Measurements from ENCODE around the gene TM6SF1.
"Not testable (repeated sequence)": the region's sequence is repeated elsewhere in the genome, so short reads cannot be mapped to it uniquely, and the experiment has no call there.

The TM6SF1 gene

DNA sequence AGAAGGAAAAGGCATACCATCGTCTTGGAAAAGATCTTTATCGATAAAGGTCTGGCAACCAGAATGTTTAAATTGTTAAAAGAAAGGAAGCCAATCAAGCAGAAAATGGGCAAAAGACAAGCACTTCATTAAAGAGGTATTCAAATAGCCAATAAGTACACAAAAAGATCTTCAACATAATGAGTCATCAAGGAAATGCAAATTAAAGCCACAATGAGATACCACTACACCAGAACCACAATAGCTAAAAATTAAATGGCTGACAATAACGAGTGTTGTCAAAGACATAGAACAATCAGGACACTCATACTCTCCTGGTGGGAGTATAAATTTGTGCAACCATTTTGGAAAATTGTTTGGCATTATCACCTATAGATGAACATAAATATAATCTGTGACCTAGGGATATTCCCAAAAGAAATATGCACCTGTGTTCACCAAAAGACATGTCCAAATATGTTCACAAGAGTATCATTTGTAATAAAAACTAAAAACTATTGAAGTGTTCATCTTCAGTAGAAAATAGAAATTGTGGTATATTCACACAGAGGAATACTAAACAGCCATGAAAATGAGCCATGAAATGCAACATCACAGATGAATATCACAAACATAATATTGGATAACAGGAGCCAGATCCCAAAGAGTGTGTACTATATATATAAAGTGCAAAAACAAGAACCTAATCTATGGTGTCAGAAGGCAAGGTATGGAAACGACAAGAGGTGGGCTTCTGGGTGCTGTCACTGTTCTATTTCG lies 26.0 kb upstream of the TM6SF1 start:
- no peak for ATAC-seq
- Mint-ChIP-seq H3K4me3 (no peak overlapping the region), H3K27ac (no peak overlapping the region), H3K27me3 (peaks cover 59% of the 10 kb centered on the region), H3K9me3 (peaks cover 3% of the 10 kb centered on the region), H3K4me1 (no peaks in the 10 kb centered on the region), H3K36me3 (no peaks in the 10 kb centered on the region)

DNA sequence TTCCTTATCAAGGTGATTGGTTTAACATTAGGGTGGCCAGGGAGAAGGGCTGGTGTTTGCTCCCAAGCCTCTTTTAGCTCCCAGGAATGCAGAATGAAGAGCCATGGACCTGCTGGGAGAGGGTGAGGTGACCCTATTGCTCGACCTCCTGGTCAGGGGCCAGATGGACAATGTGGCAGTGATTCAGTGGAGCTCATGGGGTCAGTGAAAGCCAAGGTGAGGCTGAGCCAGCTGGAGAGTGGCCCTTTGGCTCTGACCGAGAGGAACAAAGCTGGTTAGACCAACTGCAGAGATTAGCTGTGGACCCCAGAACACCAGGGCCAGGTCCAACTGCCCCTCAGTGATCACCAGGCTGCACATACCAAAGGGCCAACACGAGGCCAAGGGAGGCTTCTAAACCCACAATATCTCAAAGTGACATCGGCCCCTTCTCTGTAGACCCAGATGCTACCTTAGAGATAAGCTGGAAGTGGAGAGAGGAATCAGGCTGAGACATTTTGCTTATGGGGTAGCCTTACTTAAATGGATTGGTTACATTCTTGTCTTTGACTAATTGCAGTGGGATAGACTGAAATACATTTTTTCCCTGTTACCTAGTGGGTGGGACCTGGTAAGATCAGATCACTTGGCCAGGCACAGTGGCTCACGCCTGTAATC lies 24.6 kb upstream of the TM6SF1 start:
- Mint-ChIP-seq H3K4me3 (no peak overlapping the region), H3K4me1 (no peaks in the 10 kb centered on the region), H3K27me3 (peaks cover 53% of the 10 kb centered on the region), H3K9me3 (peaks cover 3% of the 10 kb centered on the region), H3K27ac (no peak overlapping the region), H3K36me3 (no peaks in the 10 kb centered on the region)
- ATAC-seq = no peak

DNA sequence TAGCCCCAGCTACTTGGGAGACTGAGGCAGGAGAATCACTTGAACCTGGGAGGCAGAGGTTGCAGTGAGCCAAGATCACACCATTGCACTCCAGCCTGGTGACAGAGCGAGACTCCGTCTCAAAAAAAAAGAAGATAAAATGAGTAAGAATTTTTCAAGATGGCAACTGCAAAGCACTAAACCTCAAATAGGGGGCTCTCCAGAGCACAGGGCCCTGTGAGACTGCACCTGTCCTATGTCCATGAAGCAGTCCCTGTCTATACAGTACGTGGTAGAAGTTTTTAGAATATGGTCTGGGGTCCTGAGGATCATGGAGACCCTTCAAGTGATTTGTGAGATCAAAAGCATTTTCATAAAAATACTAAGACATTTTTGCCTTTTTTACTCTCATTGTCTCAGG lies 22.0 kb upstream of the TM6SF1 start:
- H3K4me1 Mint-ChIP-seq, H3K9me3 Mint-ChIP-seq, ATAC-seq, H3K27ac Mint-ChIP-seq, H3K36me3 Mint-ChIP-seq, H3K4me3 Mint-ChIP-seq: not testable (repeated sequence)
- peaks cover 39% of the 10 kb centered on the region for H3K27me3 Mint-ChIP-seq

DNA sequence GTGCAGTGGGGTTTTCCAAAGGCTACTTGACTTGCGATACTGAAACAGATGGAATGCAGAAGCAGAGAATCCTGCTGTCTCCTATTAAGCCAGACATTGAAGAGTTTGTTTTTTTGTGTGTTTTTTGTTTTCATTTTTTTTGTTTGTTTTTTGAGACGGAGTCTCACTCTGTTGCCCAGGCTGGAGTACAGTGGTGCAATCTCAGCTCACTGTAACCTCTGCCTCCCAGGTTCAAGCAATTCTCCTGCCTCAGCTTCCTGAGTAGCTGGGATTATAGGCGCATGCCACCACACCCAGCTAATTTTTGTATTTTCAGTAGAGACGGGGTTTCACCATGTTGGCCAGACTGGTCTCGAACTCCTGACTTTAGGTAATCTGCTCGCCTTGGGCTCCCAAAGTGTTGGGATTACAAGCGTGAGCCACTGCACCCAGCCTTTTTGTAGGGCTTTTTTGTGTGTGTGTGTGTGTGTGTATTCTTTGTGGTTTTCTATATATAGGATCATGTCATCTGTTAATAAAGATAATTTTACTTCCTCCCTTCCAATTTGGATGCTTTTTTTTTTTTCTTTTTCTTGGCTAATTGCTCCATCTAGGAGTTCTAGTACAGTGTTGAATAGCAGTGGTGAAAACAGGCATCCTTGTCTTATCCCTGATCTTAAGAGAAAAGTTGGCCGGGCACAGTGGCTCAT lies 21.4 kb upstream of the TM6SF1 start:
- not testable (repeated sequence) for H3K27ac Mint-ChIP-seq, H3K36me3 Mint-ChIP-seq, H3K4me1 Mint-ChIP-seq, ATAC-seq, H3K9me3 Mint-ChIP-seq, H3K4me3 Mint-ChIP-seq
- peaks cover 37% of the 10 kb centered on the region for H3K27me3 Mint-ChIP-seq

DNA sequence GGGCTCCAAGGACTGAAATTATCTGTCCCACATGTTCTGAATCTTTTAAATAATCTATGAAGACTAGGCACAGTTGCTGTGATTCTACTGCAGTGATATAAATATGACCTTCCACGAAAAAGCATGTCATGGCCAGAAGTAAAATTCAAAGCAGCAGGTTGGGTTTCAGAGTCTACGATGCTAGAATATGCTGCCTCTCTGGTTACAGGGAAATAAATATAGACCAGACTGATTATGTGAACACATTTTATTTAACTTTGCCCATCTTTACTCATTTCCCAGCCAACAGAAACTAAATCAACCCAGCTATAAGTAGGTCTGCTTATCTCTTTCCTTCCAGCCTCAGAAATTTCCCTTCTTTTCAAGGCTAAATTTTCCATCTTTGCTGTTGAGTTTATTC lies 19.9 kb upstream of the TM6SF1 start:
- Mint-ChIP-seq H3K4me3 (no peak overlapping the region), H3K27ac (no peak overlapping the region), H3K4me1 (peaks cover 8% of the 10 kb centered on the region), H3K9me3 (peaks cover 5% of the 10 kb centered on the region), H3K36me3 (peaks cover 5% of the 10 kb centered on the region), H3K27me3 (peaks cover 24% of the 10 kb centered on the region)
- no peak for ATAC-seq

DNA sequence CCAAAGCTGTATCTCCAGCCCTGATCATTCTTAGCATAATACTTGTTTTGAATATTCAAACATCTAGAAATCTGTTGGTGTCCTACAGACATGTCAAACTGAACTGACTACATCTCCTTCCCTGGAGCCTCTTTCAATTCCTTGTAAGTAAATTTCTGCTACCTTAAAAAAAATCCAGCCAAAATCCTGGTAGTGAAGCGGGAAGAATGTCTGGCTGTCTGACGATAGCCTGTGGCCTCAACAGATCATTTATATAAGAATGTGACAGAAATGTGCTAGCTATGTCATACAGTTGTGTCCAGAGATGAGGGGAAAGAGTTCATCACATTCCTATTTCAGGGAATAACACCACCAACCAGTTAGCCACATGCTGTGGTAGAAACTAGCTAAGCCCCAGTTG lies 18.6 kb upstream of the TM6SF1 start:
- Mint-ChIP-seq H3K4me3 (no peak overlapping the region), H3K27me3 (peaks cover 19% of the 10 kb centered on the region), H3K9me3 (peaks cover 5% of the 10 kb centered on the region), H3K36me3 (peaks cover 5% of the 10 kb centered on the region), H3K4me1 (peaks cover 10% of the 10 kb centered on the region), H3K27ac (no peak overlapping the region)
- ATAC-seq = no peak

DNA sequence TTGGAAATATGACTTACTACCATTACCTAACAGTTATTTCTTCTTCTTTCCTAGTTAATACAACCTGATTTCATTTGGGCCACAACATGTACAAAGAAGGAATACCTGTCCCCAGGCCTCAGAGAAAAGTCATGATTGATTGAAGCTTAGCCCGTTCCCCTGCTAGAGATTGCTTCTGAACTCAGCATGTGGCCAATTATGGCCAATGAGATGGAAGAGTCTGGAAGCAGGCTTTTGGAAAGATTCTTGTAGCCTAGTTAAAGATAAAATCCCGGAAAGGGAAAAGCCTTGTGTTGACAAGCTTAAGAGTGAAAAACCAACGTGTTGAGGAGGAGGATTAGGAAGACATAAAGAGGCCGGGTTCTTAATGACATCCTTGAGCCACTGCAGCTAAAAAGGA lies 17.0 kb upstream of the TM6SF1 start:
- Mint-ChIP-seq H3K36me3 (peaks cover 5% of the 10 kb centered on the region), H3K4me3 (no peak overlapping the region), H3K4me1 (peaks cover 10% of the 10 kb centered on the region), H3K9me3 (peaks cover 5% of the 10 kb centered on the region), H3K27me3 (peaks cover 11% of the 10 kb centered on the region), H3K27ac (no peak overlapping the region)
- no peak for ATAC-seq

DNA sequence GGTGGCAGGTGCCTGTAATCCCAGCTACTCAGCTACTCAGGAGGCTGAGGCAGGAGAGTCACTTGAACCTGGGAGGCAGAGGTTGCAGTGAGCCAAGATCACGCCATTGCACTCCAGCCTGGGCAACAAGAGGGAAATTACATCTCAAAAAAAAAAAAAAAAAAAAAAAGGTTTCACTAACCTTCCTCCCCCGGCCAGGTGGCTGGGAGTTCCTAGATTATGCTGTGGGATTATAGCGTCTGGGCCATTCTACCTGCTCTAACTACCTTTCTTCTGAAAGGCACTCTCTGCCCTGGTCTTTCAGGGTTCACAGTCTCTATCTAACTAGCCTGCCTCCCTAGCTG lies 15.5 kb upstream of the TM6SF1 start:
- ATAC-seq, H3K36me3 Mint-ChIP-seq, H3K9me3 Mint-ChIP-seq: not testable (repeated sequence)
- H3K27me3 Mint-ChIP-seq = peaks cover 11% of the 10 kb centered on the region
- peak overlapping the region; percentile 19 for H3K4me3 Mint-ChIP-seq
- H3K4me1 Mint-ChIP-seq = peaks cover 10% of the 10 kb centered on the region
- H3K27ac Mint-ChIP-seq = peak overlapping the region; percentile 89

DNA sequence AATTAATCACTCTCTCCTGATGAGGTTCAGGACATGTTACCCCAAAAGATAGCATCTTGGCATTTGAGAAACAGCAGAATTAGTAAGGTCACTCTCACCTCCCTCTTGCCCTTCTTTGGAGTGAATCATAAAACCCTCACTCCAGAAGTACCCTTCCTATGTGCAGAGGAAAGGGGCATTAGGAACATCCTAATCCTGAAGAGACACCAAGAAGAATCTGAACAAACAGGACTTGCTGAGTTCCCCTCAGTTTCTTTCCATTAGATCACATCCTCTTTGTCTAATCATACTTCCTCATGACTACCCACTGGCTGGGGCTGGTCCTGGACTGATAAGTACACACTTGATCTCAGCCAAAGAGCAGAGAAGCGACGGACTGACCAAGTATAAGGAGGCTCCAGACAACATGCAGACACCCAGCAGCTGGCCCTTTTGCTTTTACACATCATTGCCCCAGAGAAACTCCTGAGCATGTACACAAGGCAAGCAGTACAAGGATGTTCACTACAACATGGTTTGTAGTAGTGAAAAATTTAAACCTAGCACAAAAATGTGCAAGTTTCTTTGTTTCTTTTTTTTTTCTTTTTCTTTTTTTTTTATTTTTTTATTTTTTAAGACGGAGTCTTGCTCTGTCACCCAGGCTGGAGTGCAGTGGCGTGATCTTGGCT lies 15.0 kb upstream of the TM6SF1 start:
- peaks cover 10% of the 10 kb centered on the region for H3K4me1 Mint-ChIP-seq
- H3K4me3 Mint-ChIP-seq = peak overlapping the region; percentile 19
- H3K9me3 Mint-ChIP-seq = peaks cover 10% of the 10 kb centered on the region
- peak; percentile 92 for ATAC-seq
- H3K36me3 Mint-ChIP-seq = peaks cover 5% of the 10 kb centered on the region
- H3K27ac Mint-ChIP-seq = peak overlapping the region; percentile 89
- H3K27me3 Mint-ChIP-seq = peaks cover 11% of the 10 kb centered on the region

DNA sequence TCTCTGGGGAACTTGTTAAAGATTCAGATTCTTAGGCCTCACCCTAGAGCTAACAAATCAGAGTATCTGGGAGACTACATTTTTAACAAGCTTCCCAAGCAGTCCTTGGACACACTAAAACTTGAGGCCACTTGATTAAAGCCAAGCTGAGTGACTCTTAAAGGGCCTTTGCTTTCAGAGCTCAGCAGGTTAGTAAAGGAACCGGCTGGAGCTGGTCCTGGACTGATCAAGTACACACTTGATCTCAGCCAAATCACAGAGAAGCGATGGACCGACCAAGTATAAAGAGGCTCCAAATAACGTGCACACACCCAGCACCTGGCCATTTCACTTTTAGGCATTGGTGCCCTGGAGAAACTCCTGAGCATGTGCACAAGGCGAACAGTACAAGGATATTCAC lies 12.9 kb upstream of the TM6SF1 start:
- no peak for ATAC-seq
- Mint-ChIP-seq H3K36me3 (peaks cover 5% of the 10 kb centered on the region), H3K4me3 (no peak overlapping the region), H3K4me1 (peaks cover 12% of the 10 kb centered on the region), H3K9me3 (peaks cover 13% of the 10 kb centered on the region), H3K27me3 (peaks cover 6% of the 10 kb centered on the region), H3K27ac (no peak overlapping the region)

DNA sequence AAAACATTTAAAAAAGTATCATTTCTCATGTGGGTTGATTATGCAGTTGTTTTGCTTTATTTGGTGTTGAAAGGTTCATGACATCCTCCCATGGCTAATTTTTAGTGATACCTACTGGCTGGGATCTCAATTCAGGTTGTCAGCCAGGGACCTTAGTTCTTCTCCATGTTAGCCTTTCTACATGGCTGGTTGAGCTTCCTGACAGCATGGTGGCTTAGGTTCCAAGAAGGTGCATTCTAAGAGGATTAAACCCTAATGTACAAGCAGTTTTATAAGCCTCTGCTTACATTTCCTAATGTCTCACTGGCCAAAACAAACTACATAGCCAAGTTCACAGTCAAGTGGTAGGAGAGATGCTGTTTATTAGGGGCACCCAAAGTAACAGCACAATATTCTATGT lies 9.4 kb upstream of the TM6SF1 start:
- peaks cover 8% of the 10 kb centered on the region for H3K9me3 Mint-ChIP-seq
- H3K27ac Mint-ChIP-seq = no peak overlapping the region
- peaks cover 24% of the 10 kb centered on the region for H3K27me3 Mint-ChIP-seq
- no peak for ATAC-seq
- no peak overlapping the region for H3K4me3 Mint-ChIP-seq
- H3K36me3 Mint-ChIP-seq = no peaks in the 10 kb centered on the region
- peaks cover 5% of the 10 kb centered on the region for H3K4me1 Mint-ChIP-seq

DNA sequence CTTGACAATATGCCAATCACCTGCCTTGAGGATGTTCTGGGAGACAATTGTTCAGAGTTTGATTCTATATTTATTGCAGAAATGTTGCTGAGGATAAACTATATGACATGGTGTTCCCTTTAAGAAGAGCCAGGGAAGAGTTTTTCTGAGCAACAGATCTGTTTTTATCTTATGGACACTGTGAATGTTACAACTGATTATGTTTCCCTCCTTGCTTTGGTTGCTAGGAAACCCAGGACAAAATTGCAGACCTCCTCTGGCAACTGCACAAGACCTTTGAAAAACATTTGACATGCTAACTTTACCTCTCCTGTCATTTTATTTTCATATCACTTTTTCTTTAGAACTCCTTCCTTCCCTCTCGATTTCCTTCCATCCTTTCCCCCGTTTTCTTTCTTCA lies 8.2 kb upstream of the TM6SF1 start:
- Mint-ChIP-seq H3K27ac (no peak overlapping the region), H3K4me3 (no peak overlapping the region), H3K27me3 (peaks cover 32% of the 10 kb centered on the region), H3K36me3 (no peaks in the 10 kb centered on the region), H3K9me3 (peaks cover 8% of the 10 kb centered on the region), H3K4me1 (peaks cover 5% of the 10 kb centered on the region)
- no peak for ATAC-seq

DNA sequence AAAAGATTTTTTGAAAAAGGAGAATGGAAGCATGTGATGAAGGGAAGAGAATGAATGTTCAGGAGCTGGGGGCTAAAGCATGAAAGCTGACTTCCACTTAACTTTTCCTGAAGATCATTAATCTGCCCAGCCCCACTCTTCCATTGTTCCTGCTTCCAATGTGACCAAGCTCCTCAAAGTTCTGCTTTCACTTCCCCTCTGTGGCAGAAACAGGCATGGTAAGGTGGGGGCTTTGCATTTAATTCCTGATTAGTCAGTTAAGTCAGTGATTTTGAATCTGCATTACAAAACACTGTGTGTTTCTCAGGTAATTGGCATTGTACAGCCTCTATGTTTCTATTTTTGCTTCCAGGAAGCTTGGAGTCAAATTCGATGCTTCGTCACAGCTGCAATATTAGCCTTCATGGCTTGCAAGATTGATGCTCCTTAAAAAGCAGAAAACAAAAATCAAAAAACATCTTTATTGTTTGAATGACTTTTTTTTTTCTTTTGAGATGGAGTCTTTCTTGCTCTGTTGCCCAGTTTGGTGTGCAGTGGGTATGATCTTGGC lies 7.3 kb upstream of the TM6SF1 start:
- ATAC-seq = no peak
- peaks cover 8% of the 10 kb centered on the region for H3K9me3 Mint-ChIP-seq
- H3K27ac Mint-ChIP-seq = no peak overlapping the region
- no peaks in the 10 kb centered on the region for H3K36me3 Mint-ChIP-seq
- peaks cover 41% of the 10 kb centered on the region for H3K27me3 Mint-ChIP-seq
- H3K4me1 Mint-ChIP-seq = peaks cover 5% of the 10 kb centered on the region
- H3K4me3 Mint-ChIP-seq = no peak overlapping the region

DNA sequence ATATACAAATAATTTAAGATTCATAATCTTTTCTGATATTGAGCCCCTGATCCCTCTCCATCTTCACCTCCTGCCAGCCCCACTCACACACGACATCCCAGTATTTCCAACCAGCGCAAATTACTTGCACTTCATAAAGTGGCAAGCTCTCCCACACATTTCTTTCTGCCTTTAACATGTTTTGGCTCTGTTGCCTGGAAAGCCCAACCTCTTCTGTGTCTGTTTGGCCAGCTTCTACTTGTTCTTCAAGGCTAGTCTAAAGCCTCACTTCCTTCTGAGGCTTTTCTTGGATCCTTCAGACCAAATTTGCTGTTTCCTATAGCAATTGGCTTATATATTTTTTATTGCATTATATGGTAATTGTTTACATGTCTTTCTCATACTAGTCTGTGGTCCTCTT lies 5.1 kb upstream of the TM6SF1 start:
- no peak for ATAC-seq
- Mint-ChIP-seq H3K9me3 (peaks cover 2% of the 10 kb centered on the region), H3K36me3 (no peaks in the 10 kb centered on the region), H3K27ac (no peak overlapping the region), H3K27me3 (peaks cover 57% of the 10 kb centered on the region), H3K4me1 (peaks cover 10% of the 10 kb centered on the region), H3K4me3 (no peak overlapping the region)

DNA sequence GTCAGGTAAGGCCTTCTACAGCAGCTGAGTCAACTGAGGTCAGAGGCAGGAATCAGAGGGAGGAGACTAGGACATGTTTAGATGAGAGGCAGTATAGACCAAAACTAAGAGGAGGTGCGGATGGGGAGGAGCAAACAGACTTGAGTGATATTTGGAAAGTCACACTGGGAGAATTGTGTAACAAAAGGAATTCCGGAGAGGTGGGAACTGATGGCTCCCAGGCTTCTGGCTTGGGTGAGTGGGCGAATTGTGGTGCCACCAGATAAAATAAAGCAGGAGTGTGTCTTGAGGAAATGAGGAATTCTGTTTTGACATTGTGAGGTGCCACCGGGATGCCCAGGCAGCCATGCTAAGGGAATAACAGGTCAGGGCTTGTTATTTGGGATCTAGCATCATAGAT lies 3.3 kb upstream of the TM6SF1 start:
- Mint-ChIP-seq H3K4me1 (peaks cover 22% of the 10 kb centered on the region), H3K4me3 (no peak overlapping the region), H3K36me3 (no peaks in the 10 kb centered on the region), H3K27ac (no peak overlapping the region), H3K27me3 (peaks cover 67% of the 10 kb centered on the region), H3K9me3 (no peaks in the 10 kb centered on the region)
- no peak for ATAC-seq

Data from stimulated activated memory B cell treated with anti-CD40 and anti-IgM and Interleukin-4, amounts not matched to agents 10 μg/mL and 1 μg/mL and 100 μg/mL, for 72 hours (primary cell).